Measurements from ENCODE around the gene FZD7.

The FZD7 gene

GRCh38 chr2:202037086-202037485, 3.4 kb downstream of the FZD7 start:
- DNase-seq (ENCODE audit: low read depth in 2 of 2), result no peak

DNA sequence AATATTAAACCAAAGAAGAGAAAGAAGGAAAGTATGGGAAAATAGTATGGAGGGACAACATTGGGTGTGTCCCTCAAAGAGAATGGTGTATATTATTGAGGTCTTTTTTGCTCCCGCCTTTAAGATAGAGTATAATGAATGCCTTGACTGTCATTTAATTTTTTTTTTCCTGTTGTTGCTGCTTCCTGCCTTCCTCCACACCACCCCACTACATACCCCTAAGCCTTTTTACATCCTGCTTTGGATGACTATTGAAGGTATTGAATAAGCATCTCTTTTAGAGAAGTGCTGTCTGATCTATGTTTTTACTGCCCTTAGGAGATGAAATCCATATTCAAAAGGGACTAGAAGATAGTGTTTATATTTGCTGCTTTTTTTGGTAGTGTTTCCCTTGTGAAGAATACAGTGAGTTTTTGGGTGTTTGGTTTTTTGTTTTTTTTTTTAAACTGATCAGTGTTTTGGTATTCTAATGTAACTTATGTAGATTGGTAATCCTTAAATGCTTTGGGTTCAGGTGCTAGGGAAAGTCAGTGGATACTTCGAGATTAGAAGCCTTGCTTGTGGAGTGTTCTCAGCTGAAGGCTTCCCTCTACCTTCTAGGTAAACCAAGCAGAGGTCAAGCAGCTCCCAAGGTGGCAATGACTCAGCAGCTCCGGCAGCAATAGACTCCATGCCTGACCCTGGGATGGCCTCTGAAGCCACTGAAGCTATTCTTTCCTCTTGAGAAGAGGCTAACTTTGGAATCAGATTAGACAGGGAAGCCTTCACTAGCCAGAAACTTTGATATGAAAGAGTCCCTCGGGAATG, 5.0 kb downstream of the FZD7 start:
- DNase-seq (ENCODE audit: low read depth in 2 of 2), result no peak

DNA sequence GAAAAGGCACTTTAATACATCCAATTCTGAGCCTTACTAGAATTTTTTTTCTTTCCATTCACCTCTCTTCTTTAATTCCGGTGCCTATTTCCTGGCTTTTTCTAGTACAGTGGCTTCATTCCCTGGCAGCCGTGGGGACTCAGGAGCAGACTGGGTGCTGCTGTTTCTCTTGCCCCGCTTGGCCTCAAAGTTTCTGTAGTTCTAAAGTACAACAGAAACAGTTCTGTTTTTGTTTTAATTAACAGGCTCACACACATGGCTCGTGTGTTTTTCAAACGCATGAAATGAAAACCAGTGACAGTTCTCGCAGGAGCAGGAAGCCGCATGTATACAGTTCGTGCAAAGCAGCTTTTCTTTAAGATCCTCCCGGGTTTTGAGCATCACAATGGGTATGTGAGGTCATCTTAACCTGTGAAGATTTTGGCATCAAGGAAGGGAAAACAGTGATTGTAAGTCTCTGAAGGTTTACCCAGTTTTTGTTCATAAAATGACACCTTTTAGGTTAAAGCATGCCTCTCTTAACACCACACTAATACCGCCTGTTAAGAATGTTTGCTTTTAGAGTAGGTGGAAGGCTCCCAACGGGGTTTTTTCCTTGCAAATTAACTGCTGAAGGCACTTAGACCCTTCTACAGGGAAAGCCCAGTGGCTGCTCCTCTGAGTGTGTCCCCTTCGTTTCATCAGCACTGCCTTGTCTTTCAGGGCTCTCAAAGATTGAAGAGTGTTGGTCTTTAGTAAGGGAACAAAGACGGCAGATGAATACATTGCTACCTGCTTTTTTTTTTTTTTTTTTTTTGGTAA, 5.8 kb downstream of the FZD7 start:
- no peak for DNase-seq (ENCODE audit: low read depth in 2 of 2)

GRCh38 chr2:202040079-202040844, 6.6 kb downstream of the FZD7 start:
- no peak for DNase-seq (ENCODE audit: low read depth in 2 of 2)

GRCh38 chr2:202042444-202042843, 8.8 kb downstream of the FZD7 start:
- DNase-seq (ENCODE audit: low read depth in 2 of 2), result no peak

- no peak for DNase-seq (ENCODE audit: low read depth in 2 of 2)
Measured at GRCh38 chr2:202043475-202043874, 9.8 kb downstream of the FZD7 start.

DNA sequence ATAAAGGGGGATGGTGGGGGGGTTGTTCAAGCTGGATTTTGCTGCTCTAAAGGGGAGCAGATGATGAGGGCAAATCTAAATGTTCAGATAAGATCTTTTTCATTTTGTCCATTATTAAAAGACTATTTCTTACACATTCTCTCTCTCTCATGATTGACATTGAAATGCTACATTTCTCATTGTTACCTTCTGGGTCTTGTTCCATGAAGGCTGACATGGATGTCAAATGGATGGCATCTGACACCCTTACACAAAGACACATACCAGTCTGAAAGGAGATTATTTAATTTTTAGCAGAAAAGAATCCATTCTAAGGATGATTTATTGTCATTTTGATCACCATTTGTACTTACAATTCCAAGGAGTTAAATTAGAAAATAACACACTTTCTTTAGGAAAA, 11.1 kb downstream of the FZD7 start:
- DNase-seq (ENCODE audit: low read depth in 2 of 2), result no peak

DNA sequence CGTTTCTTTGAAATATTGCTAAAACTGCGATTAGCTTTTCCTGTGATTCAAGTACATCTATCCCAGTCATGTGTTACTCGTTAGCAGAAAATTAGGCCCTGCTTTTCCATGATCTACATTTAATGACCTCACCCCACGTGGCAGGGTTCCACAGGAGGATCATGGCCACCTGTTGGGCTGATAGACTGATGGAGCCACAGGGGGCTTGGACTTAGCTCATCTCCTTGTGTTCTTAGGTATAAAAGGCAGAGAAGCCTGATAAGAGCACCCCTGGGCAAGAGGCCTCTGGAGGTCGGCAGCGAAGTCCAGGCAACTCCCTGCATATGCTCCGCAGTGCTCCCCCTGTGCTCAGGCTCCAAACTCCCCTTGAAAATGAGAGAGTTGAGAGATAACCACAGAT, 12.9 kb downstream of the FZD7 start:
- no peak for DNase-seq (ENCODE audit: low read depth in 2 of 2)

DNA sequence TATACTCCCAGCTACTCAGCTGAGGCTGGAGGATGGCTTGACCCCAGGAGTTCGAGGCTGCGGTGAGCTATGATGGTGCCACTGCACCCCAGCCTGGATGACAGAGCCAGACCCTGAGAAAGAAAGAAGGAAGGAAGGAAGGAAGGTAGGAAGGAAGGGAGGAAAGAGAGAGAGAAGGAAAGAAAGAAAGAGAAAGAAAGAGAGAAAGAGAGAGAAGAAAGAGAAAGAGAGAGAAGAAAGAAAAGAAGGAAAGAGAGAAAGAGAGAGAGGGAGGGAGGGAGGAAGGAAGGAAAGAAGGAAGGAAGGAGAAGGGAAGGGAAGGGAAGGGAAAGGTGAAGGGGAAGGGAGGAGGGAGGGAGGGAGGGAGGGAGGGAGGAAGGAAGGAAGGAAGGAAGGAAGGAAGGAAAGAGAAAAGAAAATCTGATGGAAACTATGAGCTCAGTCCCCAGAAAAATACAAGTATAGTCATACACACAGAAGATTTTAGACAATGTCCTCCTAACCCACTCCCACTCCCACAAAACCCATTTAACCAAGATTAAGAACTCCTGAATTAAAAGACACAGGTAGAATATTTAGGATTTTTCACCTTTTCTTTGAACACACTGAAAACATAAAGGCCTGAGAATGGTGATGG, 15.6 kb downstream of the FZD7 start:
- DNase-seq (ENCODE audit: low read depth in 2 of 2), result no peak

DNA sequence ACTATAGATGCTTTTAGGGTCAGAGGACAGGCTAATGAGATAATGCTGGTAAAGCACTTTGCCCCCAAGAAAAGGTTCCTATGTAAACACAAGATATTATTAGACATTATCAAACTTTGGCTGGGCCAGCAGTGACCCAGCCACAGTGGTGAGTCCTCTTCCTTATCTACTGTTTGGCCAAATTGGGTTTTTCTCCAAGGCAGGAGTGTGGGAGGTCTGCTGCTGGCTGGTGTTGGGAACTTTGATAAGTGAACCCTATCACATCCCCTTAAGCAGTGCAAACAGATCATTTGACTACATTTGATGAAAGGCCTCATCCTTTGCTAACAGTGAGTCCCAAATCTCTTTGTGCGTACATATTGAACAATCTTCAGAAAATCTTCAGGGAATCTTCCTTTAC, 16.2 kb downstream of the FZD7 start:
- DNase-seq (ENCODE audit: low read depth in 2 of 2), result no peak

DNA sequence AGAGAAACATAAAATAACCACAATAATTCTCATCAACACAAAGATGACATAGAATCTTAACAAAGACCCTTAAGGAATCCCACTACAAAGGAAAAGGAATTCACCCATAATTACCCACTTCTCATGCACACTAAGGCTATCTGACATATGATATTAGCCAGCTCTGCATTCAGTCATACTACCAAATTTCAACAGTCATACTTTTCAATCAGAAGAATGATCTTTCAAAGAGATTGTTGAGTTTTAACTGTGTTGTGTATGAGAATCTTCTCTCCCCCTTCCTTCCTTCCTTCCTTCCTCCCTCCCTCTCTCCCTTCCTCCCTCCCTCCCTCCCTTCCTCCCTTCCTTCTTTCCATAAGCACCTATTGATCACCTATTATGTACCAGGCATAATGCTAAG, 17.0 kb downstream of the FZD7 start:
- no peak for DNase-seq (ENCODE audit: low read depth in 2 of 2)

- no peak for DNase-seq (ENCODE audit: low read depth in 2 of 2)
Measured at GRCh38 chr2:202051499-202052161, 18.0 kb downstream of the FZD7 start.

DNA sequence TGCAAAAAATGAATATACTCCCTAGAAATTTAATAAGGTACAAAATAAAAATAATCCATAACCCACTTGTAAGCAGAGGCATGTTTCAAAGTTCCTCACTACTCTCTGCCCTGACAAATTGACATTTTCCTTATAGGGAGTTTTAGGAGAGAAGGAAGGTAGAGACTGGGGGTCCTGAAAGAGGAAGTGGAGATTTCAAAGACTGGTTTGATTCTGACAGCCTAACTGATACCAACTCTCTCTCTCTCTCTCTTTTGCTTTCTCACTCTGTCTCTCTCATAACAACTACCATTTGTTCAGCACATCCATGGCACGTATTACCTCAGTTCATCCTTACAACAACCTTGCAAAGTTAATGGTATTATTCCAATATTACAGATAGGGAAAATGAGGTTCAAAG, 18.6 kb downstream of the FZD7 start:
- DNase-seq (ENCODE audit: low read depth in 2 of 2), result no peak

DNA sequence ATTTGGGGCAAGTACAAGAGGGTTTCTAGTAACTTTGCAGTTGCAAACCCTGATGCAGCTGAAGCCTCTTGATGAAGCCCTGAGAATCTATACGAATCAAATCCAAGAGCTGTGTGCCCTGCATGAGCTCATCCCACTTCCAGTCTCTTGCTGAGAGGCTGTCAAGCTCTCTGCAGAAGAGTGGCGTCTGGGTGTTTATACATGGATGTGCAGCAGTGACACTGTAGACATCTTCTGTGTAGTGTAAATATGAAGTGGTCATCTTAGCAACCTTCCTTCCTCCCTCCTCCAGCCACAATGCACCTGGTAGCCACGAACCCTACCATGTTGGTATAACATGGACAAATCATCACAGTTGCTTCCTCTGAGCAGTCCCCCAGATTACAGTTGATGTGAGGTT, 21.0 kb downstream of the FZD7 start:
- no peak for DNase-seq (ENCODE audit: low read depth in 2 of 2)

DNA sequence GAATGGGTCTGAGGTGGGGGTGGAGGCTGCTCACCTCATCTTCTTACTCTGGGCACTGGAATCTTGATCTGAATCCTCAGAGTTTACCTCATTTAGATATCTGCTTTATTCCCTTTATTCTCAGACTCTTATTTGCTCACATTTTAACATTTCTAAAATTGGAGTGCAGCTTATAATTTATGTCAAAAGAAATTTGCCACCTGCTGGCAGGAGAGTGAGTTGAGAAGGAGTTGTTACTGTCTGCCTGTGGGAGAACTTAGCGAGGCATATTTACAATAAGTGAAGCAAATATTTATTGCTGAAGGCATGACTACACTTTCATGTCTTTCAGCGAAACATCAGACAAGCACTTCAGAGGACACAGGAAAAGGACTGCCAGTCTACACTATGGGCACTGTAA, 23.0 kb downstream of the FZD7 start:
- DNase-seq (ENCODE audit: low read depth in 2 of 2), result no peak

GRCh38 chr2:202060218-202060617, 26.6 kb downstream of the FZD7 start:
- DNase-seq (ENCODE audit: low read depth in 2 of 2), result no peak

DNA sequence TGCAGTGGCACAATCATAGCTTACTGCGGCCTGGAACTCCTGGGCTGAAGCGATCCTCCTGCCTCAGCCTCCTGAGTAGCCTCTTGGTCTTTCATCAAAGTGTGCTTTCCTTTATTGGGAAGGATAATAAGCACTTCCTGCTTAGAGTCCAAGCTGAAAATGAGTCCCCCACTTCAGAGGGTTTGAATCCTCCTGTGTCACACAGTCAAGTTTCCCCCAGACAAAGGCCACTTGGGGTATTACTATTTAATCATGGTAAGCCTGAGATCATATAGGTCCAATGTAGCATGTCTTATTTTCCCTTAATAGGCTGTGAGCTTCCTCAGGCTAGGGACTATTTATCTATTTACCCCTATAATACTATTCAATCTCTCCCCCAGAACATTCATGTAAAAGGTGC, 28.0 kb downstream of the FZD7 start:
- DNase-seq (ENCODE audit: low read depth in 2 of 2), result no peak

GRCh38 chr2:202064171-202064880, 30.7 kb downstream of the FZD7 start:
- no peak for DNase-seq (ENCODE audit: low read depth in 2 of 2)

DNA sequence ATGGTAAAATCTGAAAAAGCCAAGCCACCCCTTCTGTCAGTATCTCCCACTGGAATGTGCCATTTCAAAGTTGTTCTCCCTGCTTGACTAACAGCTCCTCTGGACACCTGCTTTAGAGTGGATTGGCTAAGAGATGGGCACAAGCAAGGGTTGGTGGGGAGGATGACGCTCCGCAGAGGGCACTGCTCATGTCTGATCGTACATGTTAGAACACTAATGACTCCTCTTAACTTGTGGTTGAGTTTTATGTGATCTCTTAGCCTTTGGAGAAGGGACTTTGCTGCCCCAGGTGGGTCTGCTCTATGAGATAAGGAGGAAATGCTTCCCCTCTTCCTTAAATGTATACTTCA, 31.2 kb downstream of the FZD7 start:
- DNase-seq (ENCODE audit: low read depth in 2 of 2), result no peak

DNA sequence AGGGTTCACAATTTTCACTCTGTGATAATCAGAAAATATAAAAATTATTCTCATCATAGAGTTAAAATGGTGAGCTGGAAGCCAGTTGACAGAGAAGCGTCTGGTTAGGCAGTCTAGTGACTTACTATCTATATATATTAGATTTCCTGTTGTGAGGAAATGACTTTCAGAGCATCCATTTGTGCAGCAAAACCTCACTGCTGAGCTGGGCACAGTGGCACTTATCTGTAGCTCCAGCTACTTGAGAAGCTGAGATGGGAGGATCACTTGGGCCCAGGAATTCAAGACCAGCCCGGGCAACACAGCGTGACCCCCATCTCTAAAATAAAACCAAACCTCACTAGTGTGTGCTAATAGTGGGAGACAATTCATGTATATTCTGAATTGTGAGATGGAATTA, 32.2 kb downstream of the FZD7 start:
- no peak for DNase-seq (ENCODE audit: low read depth in 2 of 2)

DNA sequence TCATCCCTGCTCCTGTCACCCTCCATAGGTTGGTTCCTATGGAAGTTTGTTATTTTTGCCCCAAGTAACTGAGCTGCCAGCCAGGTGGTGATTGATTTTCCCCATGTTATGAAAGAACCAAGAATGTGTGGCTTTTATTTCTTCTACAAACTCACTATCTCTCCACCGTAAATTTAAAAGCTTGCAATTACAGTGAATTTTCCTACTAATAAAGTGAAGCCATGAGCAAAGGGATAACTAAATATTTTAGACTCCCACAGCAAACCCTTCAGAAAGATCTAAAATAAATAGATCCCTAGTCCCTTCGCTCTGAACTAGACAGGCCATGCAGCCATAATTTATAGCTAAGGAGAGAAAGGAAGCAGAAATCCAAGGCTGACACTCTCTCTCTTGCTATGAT, 33.2 kb downstream of the FZD7 start:
- DNase-seq (ENCODE audit: low read depth in 2 of 2), result no peak
